ENCODE data around the gene BEND7.

Gene BEND7

DNA sequence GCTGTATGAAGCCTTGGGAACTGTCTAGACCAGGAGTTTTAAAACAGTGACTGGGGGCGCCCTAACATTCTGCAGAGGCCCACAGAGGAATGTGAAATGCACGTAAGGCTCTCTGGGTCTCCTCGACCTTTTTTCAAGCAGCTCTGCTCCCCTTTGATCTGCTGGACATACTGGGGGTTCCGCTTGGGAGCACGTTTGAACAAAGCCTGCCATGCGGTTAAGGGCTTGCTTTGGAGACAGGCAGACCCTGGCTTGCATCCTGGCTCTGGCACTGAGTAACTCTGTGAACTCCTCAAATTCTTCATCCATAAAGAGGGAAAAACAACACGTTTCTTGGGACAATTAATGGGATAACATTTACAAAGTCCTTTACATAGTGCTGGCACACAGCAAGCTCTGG is 7.8 kb downstream of the BEND7 start:
- DNase-seq (ENCODE audit: low spot score): no peak

- no peak for DNase-seq (ENCODE audit: low spot score)
These were observed 8.6 kb downstream of the BEND7 start for GRCh38 chr10:13520194-13520593.

DNA sequence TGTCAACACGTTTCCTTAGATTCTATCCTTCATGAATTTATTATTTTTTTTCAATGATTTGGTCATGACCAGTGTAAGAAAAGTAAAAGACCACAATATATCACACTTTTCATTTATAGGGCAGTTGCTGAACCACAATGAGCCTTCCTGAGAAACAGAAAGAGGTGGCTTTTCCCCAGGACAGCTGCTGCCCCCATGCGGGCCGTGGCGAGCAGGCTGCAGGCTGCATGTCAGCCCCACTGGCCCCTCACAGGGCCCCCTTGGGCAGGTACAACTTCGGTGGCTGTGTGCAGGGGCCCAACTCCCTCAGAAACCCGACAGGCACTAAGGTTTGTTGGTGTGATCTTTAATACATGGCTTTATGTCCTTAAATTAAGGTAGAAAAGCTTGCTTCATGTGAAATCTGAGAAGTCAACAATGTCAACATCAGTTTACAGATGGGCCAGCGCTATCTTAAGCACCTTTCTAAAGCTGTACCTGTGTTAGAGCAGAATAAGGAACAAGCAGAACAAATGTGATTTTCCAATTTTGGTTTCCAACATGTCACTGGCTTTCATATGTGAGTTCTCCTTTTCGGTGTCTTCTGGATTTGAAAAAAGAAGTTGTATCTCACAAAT is 10.6 kb downstream of the BEND7 start:
- no peak for DNase-seq (ENCODE audit: low spot score)

GRCh38 chr10:13517675-13518074 is 11.1 kb downstream of the BEND7 start:
- DNase-seq (ENCODE audit: low spot score): no peak

DNA sequence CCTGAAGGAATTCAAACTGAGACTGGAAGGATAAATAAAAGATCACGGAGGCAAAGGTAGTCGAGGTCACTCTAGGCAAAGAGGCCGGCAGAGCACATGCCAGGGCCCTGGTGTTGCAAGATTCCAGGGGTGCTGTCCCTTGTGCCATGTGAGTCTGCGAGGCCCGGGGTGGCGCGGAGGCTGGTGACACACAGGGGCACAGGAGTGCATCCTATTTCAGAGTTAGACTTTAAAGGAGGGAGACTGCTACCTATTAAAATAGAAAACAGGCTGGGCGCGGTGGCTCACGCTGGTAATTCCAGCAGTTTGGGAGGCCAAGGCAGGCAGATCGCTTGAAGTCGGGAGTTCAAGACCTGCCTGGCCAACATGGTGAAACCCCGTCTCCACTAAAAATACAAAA is 12.6 kb downstream of the BEND7 start:
- no peak for DNase-seq (ENCODE audit: low spot score)

- DNase-seq (ENCODE audit: low spot score): no peak
These were observed 13.3 kb downstream of the BEND7 start for GRCh38 chr10:13515467-13515866.

DNA sequence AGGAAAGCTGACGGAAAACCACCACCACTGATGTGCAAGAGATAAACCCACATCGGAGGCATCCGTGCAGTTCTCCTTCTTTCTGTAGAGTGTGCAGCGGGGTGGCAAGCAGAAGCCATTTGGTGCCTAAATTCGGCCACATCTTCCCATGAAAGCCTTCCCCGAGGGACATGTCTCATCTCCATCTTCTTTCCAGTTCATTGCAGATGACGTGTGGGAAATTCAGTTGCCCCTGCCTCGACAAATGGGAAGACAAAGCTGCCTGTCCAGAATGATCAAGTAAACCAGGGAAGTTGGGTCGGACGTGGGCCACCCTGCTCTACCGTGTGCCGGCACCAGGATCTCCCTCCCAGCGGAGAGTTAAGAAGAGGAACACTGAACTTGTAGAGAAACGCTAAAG is 14.5 kb downstream of the BEND7 start:
- DNase-seq (ENCODE audit: low spot score): no peak

DNA sequence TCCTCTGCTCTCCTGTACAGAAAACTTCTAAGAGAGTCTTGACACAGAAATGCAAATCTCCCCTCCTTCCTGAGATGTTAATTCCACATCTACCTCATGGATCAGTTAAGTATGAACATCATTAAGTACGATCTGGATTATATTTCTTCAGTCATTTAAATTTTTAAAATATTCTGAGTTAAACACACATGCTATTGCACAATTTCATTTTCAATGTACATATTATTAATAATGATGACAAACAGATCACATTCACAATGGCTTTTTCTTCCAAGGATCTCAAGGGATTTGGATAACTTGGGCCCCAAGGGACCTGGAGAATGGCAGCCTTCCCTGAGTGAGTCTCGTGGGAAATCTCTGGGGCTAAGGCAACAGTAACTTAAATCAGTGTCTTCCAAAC is 16.2 kb downstream of the BEND7 start:
- DNase-seq (ENCODE audit: low spot score): no peak

DNA sequence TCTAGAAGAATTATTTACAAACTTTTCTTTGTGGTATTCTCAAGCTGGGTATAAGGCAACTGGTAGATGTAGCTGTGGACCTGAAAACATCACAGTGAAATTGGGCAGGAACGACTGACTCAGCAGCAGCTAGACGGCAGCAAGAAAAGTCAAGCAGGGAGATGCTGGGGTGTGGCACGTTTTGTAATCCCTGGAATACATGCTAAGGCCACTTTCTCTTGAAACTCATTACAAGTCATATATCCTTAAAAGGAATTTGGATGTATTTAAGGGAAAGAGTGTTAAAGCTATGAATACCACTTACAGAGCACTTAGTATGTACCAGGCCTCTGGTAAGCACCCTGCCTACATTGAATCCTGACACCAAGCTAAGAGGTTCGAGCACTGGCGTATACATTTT is 17.4 kb downstream of the BEND7 start:
- DNase-seq (ENCODE audit: low spot score): peak; percentile 48

- no peak for DNase-seq (ENCODE audit: low spot score)
These were observed 23.6 kb downstream of the BEND7 start for GRCh38 chr10:13505052-13505680.

DNA sequence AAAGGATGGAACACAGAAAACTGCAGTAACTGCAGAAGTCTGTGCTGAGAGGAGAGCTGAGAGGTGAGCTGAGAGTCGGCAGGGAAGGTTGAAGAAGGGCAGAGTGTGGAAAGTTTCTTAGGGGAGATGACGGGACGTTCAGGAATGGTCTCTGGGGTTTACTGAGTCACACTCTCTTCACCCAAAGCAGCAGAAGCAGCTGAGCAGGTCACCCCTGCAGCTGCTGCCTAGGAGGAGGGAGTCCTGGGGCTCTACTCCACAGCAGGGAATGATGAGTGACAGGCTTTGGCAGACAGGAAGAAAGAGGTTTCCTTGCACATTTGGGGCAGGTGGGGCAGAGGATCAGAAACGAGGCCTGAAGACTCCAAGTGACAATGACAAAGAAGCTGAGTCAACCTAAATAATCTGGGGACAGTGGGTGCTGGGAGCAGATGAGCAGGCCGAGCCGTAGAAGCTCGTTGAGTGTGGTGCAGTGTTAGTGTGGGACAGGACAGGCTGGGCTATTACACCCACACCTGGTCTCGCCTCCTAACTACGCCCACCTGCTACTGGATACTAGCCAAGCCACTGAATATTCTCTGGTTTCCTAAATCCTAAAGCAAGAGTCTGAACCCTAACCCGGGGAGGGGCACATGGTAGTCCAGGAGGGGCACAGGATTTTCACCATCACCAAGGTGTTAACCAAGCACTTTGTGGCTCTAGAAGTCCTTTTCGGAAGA is 24.9 kb downstream of the BEND7 start:
- DNase-seq (ENCODE audit: low spot score): peak; percentile 35

GRCh38 chr10:13502380-13502779 is 26.4 kb downstream of the BEND7 start:
- no peak for DNase-seq (ENCODE audit: low spot score)

GRCh38 chr10:13500201-13500600 is 28.6 kb downstream of the BEND7 start:
- DNase-seq (ENCODE audit: low spot score): no peak

GRCh38 chr10:13499150-13499549 is 29.7 kb downstream of the BEND7 start:
- no peak for DNase-seq (ENCODE audit: low spot score)

DNA sequence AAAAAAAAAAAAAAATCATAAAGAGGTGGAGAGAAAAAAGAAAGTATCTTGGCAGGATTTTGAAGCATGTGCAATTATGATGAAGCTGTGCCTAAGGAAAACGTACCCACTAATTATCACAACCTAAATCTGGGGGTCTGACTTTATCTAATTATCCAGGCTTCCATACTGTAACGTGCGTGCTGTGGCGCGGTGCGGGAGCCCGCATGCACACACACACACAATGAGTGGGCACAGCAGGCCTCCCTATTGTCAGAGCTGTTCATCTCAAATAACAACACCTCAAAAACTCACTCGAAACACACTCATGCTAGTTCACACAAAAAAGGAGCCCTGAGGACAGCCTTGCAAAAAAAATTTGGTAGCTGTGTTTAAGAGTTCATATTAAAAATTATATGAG is 31.9 kb downstream of the BEND7 start:
- DNase-seq (ENCODE audit: low spot score): no peak

DNA sequence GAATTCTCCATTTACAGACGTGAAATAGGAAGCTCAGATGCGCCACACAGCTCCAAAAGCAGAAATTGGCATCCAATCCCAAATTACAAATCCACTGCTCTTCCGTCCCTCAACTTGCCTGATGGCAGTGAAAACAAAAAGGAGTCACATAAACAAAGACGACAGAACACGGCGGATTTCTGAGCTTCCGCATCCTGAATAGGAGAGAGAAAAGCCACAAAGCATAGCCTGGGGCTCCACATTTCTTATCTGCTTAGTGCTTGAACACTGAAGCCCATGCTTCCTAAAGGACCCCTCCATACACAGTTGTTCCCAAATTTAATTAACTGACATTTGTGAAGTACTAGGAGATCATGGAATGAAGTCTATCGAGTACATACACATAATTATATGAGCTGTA is 32.6 kb downstream of the BEND7 start:
- no peak for DNase-seq (ENCODE audit: low spot score)

DNA sequence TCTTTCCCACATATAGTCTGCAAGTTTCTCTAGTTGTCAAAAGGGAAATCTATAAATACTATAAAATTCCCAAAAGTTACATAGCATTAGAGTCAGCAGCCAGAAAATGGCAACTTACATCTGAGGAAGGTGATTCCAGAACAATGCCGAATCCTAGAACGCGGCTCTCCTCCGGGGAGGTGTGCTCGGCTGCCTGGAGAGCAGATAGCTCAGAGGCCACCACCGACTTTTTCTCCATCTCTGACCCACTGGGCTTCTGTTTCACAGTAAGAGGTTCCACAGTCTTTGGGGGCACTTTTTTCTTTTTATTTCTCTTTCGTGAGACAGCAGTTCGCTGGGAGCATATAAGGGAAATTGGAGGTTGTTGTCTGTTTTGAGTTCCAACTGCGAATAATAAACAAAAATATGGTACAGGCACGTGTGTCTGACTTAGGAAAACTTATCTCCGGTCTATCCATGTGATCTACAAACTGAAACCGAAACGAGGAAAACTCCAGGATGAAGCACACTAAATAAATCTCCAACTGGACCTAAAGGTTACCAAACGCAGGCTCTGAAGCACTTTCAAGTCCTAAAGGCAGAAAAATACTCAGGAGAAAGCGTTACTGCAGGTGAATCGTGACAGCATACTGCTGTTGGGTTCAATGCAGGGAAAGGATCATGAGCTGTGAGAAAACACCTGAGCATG is 36.2 kb downstream of the BEND7 start:
- no peak for DNase-seq (ENCODE audit: low spot score)

DNA sequence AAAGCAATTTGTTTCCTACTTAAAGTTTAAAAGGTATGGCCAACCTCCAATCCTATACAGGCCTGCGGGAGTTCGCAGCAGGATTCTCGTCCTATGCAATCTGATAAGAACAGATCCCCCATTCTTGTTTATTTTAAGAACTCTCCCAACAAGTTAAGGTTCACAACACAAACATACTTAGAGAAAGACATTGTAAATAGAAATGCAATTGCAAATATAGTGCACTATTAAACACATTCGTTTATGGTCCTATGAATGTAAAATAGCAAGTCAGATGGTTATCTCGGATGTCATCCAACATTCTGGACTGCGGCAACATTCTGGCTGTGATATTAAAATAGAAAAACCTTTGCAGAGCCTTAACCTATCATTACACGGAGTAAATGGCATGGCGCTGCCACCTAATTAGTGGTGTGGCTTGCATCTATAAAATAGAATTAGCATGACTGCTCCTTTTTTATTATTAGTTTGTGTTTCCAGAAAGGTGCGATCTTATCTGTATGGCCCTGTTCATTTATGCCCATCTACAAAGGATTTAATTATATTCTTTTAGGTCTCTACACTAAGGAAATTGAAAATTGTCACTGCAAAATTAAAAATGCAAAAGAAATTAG is 37.0 kb downstream of the BEND7 start:
- no peak for DNase-seq (ENCODE audit: low spot score)

- DNase-seq (ENCODE audit: low spot score): no peak
These were observed 38.3 kb downstream of the BEND7 start for GRCh38 chr10:13490503-13490902.

DNA sequence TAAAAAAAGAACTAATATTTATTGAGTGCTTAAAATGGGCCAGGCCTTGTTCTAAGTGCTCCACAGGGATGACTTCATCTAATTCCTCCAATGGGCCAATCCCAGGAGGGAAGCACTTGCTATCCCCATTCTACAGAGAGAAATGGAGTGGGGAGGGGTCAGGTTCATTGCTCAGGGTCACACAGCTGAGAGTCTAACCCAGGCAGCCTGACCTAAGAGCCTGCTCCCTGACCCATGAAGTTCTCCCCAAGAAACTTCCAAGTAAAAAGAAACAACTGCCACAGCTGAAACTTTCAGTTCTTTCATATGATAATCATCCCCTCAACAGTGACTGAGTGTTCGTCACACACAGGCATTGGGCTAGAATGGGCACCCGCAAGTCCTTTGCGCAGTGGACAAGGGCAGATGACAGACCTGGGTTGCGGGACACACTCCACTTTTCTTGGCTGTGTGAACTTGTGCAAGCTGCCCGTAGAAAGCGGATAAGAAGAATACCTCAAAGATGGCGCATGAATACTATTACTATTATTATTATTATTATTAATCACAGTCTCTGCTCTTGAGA is 39.7 kb downstream of the BEND7 start:
- no peak for DNase-seq (ENCODE audit: low spot score)

- DNase-seq (ENCODE audit: low spot score): peak; percentile 41
These were observed 43.2 kb downstream of the BEND7 start for GRCh38 chr10:13485623-13486022.

GRCh38 chr10:13483951-13484350 is 44.9 kb downstream of the BEND7 start:
- DNase-seq (ENCODE audit: low spot score): no peak

All from AG20443 (cell line).